Endothelial cell of umbilical vein (primary cell): Measurements from ENCODE around the gene SSC5D.

Experiments used
- POLR2A ChIP-seq: IDR thresholded peaks from 2 replicates; pipeline ENCODE4 v1.6.1; 2012; ENCODE audit warnings: low read depth, mild to moderate bottlenecking, control low read depth, low read length
- TF ChIP-seq, protein P1 (sequence below), 2 donors: IDR thresholded peaks; 1 replicate in 1 of 2; 2 replicates in 1 of 2; pipeline ENCODE4 v1.5.1; 2011; ENCODE audit warnings: low read length in 2 of 2, mild to moderate bottlenecking in 2 of 2, moderate library complexity in 2 of 2, control low read depth in 1 of 2, inconsistent platforms in 1 of 2, low read depth in 1 of 2; ENCODE audit not compliant: insufficient read depth in 1 of 2; ENCODE audit errors: extremely low read depth in 1 of 2

GRCh38 chr19:55541091-55541490 is 52.9 kb downstream of the SSC5D start:
- no peak for TF ChIP-seq POLR2A
- TF ChIP-seq, protein P1, sequence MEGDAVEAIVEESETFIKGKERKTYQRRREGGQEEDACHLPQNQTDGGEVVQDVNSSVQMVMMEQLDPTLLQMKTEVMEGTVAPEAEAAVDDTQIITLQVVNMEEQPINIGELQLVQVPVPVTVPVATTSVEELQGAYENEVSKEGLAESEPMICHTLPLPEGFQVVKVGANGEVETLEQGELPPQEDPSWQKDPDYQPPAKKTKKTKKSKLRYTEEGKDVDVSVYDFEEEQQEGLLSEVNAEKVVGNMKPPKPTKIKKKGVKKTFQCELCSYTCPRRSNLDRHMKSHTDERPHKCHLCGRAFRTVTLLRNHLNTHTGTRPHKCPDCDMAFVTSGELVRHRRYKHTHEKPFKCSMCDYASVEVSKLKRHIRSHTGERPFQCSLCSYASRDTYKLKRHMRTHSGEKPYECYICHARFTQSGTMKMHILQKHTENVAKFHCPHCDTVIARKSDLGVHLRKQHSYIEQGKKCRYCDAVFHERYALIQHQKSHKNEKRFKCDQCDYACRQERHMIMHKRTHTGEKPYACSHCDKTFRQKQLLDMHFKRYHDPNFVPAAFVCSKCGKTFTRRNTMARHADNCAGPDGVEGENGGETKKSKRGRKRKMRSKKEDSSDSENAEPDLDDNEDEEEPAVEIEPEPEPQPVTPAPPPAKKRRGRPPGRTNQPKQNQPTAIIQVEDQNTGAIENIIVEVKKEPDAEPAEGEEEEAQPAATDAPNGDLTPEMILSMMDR (IDR thresholded peaks at IDR 0.05; ENCODE audit: extremely low read depth in 1 of 2, insufficient read depth in 1 of 2, low read depth in 1 of 2, low read length in 2 of 2), result no peak
